ENCODE data around the gene NPDC1.
"Not testable (repeated sequence)": the region's sequence is repeated elsewhere in the genome, so short reads cannot be mapped to it uniquely, and the experiment has no call there.

Gene NPDC1

DNA sequence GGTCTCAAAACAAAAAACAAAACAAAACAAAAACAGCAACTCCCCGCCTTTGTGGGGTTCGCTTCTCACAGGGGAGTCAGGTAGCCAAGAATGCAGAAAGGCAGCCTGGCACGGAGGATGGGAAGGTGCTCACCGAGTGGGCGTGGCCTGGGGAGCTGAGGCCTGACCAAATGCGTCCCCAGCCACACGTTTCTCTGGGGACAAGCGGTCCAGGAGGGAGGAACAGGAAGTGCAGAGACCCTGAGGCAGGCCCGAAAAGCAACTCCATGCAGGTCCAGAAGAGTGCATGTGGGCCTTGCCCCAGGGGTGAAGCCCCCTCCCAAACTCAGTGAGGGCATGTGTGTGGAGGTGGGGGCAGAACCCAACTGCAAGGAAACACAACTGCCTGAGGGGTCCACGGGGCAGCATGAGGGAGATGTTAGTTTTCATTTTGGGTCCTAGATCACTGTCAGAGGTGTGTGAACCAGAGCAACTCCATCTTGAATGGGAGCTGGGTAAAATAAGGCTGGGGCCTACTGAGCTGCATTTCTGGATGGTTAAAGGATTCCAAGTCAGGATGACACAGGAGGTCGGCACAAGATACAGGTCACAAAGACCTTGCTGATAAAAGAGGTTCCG, 28.8 kb upstream of the NPDC1 start:
- DNase-seq (ENCODE audit: low spot score): no peak

DNA sequence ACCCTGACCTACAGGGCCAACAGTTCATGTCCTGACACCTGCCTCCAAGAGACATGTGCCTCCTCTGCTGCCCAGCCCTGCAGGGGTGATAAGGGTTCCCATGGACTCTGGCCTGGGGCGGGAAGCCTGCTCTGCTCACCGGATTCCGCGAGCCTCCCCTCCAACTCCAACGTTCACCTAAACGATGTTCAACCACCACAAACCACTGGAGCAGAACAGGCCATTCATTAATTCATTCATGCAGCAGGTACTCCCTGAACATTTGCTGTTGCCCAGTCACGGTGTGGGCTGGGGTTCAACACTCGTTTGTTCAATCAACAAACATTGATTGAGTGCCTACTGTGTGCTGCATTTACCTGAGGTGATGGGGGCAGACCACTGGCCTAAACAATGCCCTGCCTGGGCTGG, 28.0 kb upstream of the NPDC1 start:
- no peak for DNase-seq (ENCODE audit: low spot score)

DNA sequence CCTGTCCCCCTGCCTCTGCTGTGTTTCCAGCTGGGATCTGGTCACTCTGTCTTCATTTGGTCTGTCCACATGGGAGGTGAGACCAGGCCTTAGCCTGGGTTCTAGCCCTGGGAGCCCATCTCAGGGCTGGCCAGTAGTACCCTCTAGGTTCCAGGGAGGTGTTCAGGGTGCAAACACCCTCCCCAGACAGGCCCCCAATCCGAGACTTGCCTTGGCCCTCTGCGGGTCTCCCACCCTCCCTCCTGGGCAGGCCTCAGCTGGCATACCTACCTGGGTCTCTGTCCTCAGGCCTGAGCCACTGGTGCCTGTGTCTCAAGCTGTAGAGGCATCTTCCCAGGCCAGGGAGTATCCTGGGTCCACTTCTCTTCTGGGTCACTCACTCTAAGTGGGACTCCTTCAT, 25.3 kb upstream of the NPDC1 start:
- no peak for DNase-seq (ENCODE audit: low spot score)

DNA sequence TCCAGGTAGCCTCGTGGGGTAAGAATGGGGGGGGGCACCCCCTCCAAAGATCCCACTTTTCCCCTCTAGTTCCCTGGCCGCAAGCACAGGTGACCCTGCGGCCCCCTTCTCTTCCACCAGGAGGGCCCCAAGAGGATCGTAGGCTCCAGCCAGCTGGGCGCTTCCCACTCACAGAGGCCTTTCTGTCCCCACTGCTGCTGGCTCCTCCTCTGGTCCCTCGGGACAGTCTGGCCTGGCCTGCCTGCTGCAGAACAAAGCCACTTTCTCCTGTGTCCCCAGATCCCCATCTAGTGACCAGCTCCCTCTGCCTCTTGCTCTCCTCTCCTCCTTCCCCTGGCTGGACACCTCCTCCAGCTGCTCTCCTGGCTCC, 24.9 kb upstream of the NPDC1 start:
- DNase-seq (ENCODE audit: low spot score): no peak

DNA sequence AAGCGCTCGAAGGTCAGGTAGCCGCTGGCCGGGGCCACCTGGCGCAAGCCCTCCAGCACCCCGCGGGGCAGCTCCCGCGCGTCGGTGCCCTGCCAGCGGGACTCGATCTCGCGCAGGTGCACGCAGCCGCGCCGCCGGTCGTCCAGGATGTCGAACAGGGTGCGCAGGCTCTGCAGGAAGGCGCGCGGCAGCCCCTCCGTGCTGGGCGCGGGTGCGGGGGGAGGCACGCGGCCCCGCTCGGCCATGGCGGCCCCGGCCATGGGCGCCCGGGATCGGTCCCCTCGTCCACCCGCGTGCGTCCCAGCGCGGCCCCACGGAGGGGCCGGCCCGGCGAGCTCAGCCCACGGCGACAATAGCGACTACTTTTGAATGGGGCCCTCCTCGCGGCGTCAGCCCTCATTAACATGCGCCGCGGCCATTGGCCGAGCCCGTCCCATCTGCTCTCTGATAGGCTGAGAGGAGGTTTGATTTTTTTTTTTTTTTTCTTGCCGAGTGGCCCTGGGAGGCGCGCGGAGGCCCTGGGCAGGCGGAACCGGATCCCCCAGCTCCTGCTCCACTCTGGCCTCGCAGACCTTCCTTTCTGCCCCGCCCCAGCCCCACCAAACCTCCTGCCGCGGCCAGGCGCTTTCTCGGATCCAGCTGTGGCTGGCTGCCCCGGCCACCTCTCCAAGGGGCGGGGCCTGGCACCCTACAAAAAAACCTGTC, 24.4 kb upstream of the NPDC1 start, which contains the start of gene SAPCD2:
TSS of gene SAPCD2 (minus strand) at position 357 of the 705 bp plus-strand sequence. CDS start at position 260, 97 bp downstream.
- DNase-seq (ENCODE audit: low spot score): peak; percentile 86

DNA sequence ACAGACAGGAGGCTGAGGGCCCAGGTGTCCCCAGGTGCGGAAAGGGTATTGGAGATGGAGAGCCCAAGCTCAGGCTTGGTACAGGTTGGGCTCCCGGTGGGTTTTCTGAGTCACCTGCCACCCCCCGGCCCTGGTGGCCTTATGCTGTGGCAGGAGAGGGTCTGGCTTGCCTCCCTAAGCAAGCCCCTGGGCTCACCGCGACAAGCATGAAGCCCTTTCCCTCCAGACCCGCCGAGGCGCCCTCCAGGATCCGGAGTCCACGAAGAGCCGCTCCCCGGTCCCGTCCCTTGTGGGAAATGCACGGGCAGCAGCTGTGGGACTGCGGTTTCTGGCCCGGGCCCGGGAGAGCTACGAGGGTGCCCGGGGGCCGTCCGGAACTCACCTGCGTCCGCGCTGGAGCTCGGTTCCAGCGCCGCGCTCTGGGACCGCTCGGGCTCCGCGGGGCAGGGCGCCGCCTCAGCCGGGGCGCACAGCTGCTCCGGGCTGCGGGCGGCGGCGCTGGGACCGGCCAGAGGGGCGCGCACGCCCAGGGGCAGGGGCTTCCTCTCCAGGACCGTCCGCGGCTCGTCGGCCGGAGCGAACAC, 23.6 kb upstream of the NPDC1 start:
- DNase-seq (ENCODE audit: low spot score): no peak

DNA sequence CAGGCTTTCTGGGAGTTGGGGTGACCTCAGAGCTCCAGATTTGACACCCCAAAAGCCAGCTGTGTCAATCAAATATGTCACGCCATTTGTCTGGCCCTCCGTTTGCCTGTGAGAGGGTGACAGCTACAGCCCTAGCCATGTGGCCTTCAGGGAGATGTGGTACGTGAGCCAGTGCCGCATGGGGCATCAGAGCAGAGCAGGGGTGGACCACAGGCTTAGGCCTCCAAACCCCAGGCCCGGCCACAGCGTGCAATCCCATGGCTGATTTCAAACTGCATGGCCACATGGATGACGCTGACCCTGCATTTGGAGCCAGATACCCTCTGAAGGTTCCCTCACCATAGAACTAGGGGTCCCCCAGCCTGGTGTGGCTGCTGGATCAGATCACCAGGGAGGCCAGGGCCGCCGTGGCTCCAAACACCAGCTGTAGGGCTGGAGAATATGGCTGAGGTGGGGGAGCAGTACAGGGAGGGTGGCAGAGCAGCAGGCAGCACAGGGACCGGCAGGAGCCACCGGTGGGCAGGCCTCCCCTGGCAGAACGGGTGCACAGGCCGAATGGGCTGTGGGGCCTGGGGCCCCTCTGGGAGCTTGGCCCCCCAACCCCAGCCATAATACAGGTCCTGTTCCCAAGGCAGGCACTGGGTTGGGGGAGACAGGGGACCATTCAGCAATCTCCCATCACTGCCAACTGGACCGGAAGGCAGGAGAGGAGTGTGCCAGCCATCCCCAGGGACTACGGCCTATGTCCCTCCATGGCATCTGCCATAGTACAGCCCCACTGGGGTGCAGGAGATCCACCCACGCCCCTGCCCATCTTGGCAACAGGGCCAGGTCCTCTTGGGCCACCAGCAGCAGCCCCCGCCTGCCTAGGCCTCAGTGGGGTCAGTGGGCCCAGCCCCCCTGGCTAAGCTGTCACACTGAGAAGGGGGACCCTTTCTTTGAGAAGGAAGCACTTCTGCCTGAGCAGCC, 22.8 kb upstream of the NPDC1 start:
- DNase-seq (ENCODE audit: low spot score): no peak

DNA sequence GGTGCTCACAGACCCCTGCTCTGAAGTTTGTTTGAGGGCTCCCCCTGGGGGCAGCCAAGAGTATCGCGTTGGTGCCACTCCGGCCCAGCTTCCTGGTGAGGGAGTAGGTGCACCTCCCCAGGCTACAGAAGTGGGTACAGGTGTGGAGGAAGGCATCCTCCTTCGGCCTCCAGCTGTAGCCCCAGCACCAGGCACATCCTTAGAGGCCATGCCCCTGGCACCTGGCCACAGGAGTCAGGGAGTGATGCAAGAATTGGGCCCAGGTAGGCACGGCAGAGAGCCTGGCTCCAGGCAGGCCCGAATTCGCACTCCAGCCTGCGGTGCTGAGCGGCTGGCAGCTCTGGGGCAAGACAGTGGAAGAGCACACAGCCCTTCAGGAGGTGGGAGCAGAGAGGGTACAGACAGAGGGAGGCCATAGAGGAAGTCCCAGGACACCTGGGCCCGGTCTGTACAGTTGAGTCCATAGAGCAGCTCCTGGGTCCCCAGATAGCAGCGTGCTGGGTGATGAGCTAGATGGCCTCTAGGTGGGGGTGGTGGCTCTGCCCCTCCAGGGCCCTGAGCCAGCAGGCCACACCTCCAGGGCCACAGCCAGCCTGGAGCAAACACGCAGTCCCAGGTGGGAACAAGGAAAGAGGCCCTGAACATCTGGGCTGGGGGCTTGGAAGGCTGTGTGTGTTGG, 22.0 kb upstream of the NPDC1 start:
- no peak for DNase-seq (ENCODE audit: low spot score)

DNA sequence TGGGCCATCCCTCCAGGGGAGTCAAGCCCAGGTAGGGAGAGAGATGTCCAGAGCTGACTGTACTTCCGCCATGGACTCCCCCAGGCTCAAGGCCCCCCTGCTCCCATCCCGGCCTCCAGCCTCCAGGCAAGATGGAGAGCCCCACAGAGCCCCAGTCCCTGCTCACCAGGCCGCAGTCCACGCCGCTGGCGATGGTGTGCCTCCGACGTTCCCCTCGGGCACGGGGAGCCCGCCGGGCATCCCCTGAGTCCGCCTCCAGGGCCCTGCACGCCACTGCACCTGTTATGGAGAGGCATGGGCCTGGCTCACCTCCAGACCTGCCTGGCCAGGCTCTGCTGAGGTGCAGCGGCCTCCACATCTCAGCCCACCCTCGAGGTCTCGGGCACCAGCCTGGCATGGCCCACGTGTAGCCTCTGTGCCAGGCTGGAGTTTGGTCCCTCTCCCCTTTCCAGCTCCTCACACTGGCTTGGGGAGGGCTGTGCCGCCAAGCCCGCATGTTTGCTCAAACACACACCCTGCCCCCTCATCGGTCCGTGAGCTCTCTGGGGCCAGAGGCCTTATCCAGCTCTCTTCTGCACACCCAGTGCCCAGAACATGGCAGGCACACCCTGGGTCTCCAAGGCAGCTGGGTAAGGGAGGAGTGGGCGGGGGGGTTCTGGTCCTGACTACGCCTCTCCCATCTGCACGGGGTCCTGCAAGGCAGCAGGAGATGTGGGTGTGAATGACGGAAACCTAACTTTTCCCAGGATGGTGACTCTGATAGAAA, 20.3 kb upstream of the NPDC1 start:
- DNase-seq (ENCODE audit: low spot score): no peak

DNA sequence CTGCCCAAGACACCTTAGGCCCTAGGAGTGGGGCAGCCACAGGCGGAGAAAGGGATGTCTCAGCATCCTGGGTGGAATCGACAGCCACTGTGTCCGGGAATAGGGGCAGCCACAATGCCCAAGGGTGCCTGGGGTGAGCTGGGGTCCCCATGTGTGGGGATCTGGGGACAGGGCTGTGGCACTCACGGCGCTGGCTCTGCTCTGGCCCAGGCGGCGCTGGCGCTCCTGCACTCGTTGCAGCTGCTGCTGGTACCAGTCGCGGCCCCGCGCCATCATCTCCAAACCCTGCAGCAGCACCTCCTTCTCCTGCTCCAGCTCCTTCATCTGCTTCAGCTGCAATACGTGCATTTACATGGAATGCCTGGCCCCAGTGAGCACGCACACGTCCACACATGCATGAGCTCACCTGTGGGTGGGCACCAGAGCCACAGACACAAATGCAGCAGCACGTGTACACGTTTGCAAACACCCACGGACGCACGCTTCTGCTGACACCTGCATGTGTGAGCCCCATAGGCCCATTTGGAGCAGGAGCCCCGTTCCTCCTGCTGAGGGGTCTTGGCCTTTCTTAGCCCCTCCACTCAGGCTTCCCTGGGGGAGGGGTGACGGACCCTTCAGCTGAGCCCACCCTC, 19.5 kb upstream of the NPDC1 start:
- DNase-seq (ENCODE audit: low spot score): no peak

DNA sequence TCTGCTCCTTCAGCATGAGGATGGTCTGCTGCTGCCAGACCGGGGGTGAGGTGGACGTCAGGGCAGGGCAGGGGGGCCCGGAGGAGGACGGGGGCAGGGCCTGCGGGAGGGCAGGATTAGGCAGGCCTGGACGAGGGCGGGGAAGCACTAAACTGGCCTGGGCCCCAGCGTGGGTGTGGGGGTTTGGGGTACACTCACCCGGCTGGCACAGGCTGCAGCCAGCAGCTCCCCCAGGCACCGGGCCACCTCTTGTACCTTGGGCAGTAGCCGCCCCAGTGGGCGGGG, 18.8 kb upstream of the NPDC1 start:
- DNase-seq (ENCODE audit: low spot score): no peak

DNA sequence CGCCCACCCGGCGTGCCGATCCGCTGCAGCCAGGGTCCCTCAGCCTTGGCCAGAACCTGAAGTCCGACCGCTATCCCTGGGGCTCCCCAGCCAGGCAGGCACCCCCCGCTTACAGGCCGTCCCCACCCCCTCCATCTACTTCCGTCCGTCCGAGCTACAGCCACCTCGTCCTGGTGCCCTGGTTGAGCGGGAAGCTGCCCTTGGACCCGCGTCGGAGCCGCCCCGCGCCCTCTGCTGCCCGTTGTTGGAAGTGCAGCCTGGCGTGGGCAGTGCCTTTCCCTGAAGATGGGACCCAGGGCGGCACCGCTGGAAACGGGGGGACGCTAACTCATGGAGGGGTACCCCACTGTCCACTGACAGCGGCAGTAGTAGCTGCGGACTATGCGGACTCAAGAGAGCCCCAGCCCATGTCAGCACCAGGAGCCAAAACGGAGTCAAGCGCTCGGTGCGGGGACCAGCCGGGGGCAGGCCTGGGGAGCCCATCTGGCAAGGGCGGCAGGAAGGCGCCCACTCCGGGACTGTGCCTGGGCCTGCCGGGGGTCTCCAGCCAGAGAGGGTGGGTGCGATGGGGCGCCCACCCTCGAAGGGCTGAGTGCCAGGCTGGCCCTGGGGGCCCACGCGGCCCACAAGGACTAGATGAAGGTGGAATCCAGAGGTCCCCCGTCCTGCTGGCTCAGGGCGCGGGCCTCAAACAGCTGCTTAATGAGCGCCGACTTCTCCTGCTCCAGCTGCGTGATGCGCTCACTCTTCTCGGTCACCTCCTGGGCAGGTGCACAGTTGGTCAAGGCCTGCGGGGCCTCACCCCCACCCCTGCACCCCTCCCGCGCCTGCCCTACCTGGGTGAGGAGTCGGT, 18.3 kb upstream of the NPDC1 start:
- no peak for DNase-seq (ENCODE audit: low spot score)

DNA sequence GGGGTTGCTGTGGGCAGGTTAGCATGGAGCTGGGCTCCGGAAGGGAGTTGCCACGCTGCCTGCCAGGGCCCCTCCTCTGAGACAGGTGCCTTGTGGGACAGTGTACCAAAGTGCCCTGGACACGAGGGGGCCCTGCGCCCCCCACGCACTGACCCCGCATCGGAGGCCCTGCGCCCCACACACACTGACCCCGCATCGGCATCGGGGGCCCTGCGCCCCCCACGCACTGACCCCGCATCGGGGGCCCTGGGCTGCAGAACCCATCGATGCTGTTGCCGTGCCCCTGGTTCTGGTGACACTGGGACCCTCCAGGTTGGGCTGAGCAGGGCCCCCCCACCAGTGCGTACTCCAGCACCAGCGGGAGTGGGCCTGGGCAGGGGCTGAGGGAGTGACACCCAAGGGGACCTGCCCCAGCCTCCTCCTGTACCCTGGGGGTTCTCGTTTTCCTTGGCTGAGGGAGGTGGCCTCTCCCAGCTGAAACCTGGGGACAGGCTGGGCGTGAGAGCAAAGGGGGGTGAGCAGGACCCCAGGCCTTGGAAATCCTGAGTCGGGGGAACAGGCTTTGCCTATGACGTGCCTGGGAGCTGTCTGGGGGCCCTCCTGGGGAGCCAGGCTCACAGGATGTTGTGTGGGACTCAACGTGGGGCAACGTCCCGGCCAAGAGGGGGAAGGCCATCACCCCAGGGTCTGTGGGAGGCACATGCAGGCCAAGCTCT, 17.5 kb upstream of the NPDC1 start:
- DNase-seq (ENCODE audit: low spot score): no peak

DNA sequence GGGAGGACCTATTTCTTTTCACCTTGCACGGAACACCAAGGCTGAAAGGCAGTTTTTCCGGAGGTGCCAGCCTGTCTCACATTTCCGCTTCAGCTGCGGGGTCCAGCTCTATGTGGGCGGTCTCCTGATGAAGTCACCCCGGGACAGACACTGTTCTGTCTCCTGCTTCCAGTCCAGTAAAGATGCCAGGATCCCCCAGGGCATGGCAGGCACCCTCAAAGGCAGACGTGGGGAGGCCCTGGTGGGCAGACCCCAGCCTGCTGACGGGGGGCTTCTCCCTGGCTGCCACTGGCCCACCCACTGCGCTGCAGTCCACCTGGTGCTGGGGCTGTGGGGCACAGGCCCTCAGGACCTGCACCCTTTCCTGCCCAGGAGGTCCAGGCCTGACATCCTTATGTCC, 16.8 kb upstream of the NPDC1 start:
- DNase-seq (ENCODE audit: low spot score): not testable (repeated sequence)

DNA sequence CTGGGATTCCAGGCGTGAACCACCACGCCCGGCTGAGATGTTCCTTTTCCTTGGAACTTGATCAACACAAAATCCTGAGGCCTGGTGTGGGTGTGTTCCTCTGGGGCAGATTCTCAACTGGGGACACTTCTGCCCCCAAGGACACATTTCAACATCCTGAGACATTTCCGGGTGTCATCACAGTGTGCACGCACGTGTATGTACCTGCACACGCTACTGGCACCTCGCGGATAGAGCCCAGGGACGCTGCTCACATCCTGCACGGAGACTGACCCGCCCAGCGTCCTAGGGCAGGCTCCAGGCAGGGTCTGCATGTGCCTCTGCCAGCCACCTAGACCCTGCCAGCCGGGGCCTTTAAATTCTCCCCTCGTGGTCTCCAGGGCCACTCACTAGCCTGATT, 16.4 kb upstream of the NPDC1 start:
- DNase-seq (ENCODE audit: low spot score): no peak

DNA sequence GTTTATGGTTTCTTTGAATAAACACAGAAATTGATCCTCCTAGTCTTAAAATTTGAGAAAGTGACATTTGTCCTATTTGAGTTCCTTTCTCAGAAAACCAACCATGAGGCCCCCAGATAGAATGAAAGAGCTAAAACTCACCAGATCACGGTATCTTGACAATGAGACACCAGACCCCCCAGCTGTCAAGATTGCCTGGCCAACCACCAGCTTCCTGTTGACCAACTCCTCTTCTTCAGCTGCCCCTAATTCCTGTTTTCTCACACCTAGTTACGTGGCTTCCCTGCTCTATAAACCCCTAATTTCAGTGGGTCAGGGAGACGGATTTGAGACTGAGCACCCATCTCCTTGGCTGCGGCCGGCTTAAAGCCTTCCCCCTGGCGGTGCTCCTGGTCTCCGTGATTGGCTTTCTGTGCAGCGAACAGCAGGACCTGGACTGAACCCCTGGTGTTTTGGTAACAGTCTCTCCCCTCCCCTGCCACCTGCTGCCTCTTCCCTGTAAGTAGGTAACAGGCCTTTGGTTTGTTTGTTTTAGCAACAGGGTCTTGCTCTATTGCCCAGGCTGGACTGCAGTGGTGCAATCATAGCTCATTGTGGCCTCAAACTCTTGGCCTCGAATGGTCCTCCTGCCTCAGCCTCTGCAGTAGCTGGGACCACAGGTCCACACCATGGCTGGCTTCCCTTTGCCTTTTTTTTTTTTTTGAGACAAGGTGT, 12.7 kb upstream of the NPDC1 start:
- no peak for DNase-seq (ENCODE audit: low spot score)

DNA sequence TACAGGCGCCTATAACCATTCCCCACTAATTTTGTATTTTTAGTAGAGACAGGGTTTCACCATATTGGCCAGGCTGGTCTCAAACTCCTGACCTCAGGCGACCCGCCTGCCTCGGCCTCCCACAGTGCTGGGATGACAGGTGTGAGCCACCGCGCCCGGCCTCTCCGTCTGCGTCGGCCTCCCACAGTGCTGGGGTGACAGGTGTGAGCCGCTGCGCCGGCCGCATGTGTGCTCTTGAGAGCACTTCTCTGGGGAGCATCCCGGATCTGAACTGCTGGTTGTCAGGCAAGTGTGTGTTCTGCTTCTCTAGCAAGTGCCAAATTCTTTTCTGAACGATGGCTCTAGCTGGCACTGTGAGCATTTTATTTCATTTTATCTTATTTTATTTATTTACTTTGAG, 11.6 kb upstream of the NPDC1 start:
- no peak for DNase-seq (ENCODE audit: low spot score)

DNA sequence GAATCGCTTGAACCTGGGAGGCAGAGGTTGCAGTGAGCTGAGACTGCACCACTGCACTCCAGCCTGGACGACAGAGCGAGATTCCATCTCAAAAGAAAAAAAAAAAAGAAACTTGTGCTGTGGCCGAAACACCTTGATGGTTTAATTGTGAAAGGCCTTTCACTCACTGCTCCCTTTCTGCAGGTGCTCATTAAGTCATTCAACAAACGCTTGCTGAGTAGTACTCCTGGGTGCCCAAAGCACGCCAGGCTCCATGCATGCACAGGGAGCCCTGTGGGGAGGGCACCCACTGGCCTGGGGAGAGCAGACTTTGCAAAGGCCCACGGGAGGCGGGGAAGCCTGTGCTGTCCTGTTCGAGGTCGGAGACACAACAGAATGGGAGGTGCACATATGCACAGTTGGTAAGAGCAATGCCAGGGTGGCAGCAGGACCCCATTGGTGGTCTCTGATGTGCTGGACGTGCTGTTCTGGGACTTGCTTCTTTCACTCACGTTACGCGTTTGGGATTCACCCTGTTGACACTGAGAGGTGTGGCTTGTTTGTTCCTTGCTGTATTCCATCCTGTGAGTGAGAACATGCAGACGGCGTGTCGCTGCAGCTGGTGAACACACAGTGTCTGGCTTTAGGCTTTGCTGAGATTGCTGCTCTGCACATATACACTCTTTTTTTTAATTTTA, 10.9 kb upstream of the NPDC1 start:
- DNase-seq (ENCODE audit: low spot score): no peak
